Measurements from ENCODE around the gene FEM1C.

Gene FEM1C

GRCh38 chr5:115544436-115545350, at the start of gene FEM1C:
FEM1C (minus strand) TSS chr5:115544775; CDS start chr5:115543493, 1,282 bp downstream.
- in situ Hi-C loops (cut with MboI; ENCODE audit: low sequenced_read_pairs), result no loop called here

- in situ Hi-C loops (cut with MboI; ENCODE audit: low sequenced_read_pairs), result no loop called here
Observed at GRCh38 chr5:115589043-115589442, 44.5 kb upstream of the FEM1C start.

GRCh38 chr5:115588640-115589039, 44.1 kb upstream of the FEM1C start:
- in situ Hi-C loops (cut with MboI; ENCODE audit: low sequenced_read_pairs), result no loop called here

- in situ Hi-C loops (cut with MboI; ENCODE audit: low sequenced_read_pairs), result no loop called here
Observed at GRCh38 chr5:115586525-115587146, 42.1 kb upstream of the FEM1C start.

GRCh38 chr5:115585265-115585664, 40.7 kb upstream of the FEM1C start:
- in situ Hi-C loops (cut with MboI; ENCODE audit: low sequenced_read_pairs), result no loop called here

GRCh38 chr5:115584501-115584900, 39.9 kb upstream of the FEM1C start:
- in situ Hi-C loops (cut with MboI; ENCODE audit: low sequenced_read_pairs), result no loop called here

- in situ Hi-C loops (cut with MboI; ENCODE audit: low sequenced_read_pairs), result no loop called here
Observed at GRCh38 chr5:115583474-115583873, 38.9 kb upstream of the FEM1C start.

- in situ Hi-C loops (cut with MboI; ENCODE audit: low sequenced_read_pairs), result no loop called here
Observed at GRCh38 chr5:115580941-115581340, 36.4 kb upstream of the FEM1C start.

GRCh38 chr5:115579747-115580173, 35.2 kb upstream of the FEM1C start:
- in situ Hi-C loops (cut with MboI; ENCODE audit: low sequenced_read_pairs), result no loop called here

GRCh38 chr5:115579216-115579615, 34.6 kb upstream of the FEM1C start:
- in situ Hi-C loops (cut with MboI; ENCODE audit: low sequenced_read_pairs), result no loop called here

GRCh38 chr5:115578657-115579056, 34.1 kb upstream of the FEM1C start:
- in situ Hi-C loops (cut with MboI; ENCODE audit: low sequenced_read_pairs), result no loop called here

GRCh38 chr5:115577741-115578140, 33.2 kb upstream of the FEM1C start:
- in situ Hi-C loops (cut with MboI; ENCODE audit: low sequenced_read_pairs), result no loop called here

GRCh38 chr5:115577329-115577728, 32.8 kb upstream of the FEM1C start:
- in situ Hi-C loops (cut with MboI; ENCODE audit: low sequenced_read_pairs), result no loop called here

GRCh38 chr5:115575167-115576070, 30.8 kb upstream of the FEM1C start:
- in situ Hi-C loops (cut with MboI; ENCODE audit: low sequenced_read_pairs), result no loop called here

GRCh38 chr5:115573133-115573532, 28.6 kb upstream of the FEM1C start:
- in situ Hi-C loops (cut with MboI; ENCODE audit: low sequenced_read_pairs), result no loop called here

GRCh38 chr5:115571441-115571878, 26.9 kb upstream of the FEM1C start:
- in situ Hi-C loops (cut with MboI; ENCODE audit: low sequenced_read_pairs), result no loop called here

- in situ Hi-C loops (cut with MboI; ENCODE audit: low sequenced_read_pairs), result no loop called here
Observed at GRCh38 chr5:115568668-115569067, 24.1 kb upstream of the FEM1C start.

- in situ Hi-C loops (cut with MboI; ENCODE audit: low sequenced_read_pairs), result no loop called here
Observed at GRCh38 chr5:115565233-115565632, 20.7 kb upstream of the FEM1C start.

GRCh38 chr5:115561176-115561575, 16.6 kb upstream of the FEM1C start:
- in situ Hi-C loops (cut with MboI; ENCODE audit: low sequenced_read_pairs), result no loop called here

GRCh38 chr5:115559524-115559923, 14.9 kb upstream of the FEM1C start:
- in situ Hi-C loops (cut with MboI; ENCODE audit: low sequenced_read_pairs), result no loop called here

GRCh38 chr5:115558388-115558956, 13.9 kb upstream of the FEM1C start:
- in situ Hi-C loops (cut with MboI; ENCODE audit: low sequenced_read_pairs), result no loop called here
